PFSK-1 (cell line): ENCODE measurements around the gene MEN1.

Experiments used
- POLR2AphosphoS5 ChIP-seq: IDR thresholded peaks from 2 replicates; pipeline ENCODE4 v1.6.1; 2012; ENCODE audit warnings: low read depth, mild to moderate bottlenecking, control low read depth, low read length, moderate library complexity
- SIN3A ChIP-seq: IDR thresholded peaks from 2 replicates; pipeline ENCODE4 v1.6.1; 2012; ENCODE audit warnings: mild to moderate bottlenecking, low read length, moderate library complexity, borderline replicate concordance; ENCODE audit not compliant: insufficient read depth
- TF ChIP-seq, protein P1 (sequence below), 2 experiments: IDR thresholded peaks; 2 replicates each; pipeline versions ENCODE4 v1.6.1 to v1.8.0; 2011 to 2012; ENCODE audit warnings: low read depth in 2 of 2, low read length in 2 of 2, control low read depth in 1 of 2, inconsistent platforms in 1 of 2, mild to moderate bottlenecking in 1 of 2, moderate library complexity in 1 of 2; ENCODE audit not compliant: insufficient read depth in 1 of 2

DNA sequence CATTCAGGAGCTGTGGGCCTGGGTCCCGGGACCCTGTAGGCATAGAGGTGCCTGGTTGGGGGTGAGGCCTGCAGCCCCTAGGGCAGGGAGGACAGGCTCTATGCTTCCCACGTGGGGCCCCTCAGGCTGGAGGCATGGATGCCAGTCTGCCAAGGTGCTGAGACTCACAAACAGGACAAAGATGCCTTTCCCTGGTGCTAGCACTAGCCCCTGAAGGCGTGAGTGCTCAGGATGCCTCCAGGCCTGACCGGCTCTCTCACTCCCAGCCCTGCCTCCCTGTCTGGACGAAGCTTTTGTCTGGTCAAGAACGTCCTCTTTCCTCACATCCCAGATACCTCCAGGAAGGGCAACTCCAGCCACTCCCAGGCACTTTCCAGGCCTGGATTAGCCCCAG is 32.0 kb upstream of the MEN1 start:
- TF ChIP-seq POLR2AphosphoS5 (no peak), SIN3A (no peak)
- TF ChIP-seq, protein P1, sequence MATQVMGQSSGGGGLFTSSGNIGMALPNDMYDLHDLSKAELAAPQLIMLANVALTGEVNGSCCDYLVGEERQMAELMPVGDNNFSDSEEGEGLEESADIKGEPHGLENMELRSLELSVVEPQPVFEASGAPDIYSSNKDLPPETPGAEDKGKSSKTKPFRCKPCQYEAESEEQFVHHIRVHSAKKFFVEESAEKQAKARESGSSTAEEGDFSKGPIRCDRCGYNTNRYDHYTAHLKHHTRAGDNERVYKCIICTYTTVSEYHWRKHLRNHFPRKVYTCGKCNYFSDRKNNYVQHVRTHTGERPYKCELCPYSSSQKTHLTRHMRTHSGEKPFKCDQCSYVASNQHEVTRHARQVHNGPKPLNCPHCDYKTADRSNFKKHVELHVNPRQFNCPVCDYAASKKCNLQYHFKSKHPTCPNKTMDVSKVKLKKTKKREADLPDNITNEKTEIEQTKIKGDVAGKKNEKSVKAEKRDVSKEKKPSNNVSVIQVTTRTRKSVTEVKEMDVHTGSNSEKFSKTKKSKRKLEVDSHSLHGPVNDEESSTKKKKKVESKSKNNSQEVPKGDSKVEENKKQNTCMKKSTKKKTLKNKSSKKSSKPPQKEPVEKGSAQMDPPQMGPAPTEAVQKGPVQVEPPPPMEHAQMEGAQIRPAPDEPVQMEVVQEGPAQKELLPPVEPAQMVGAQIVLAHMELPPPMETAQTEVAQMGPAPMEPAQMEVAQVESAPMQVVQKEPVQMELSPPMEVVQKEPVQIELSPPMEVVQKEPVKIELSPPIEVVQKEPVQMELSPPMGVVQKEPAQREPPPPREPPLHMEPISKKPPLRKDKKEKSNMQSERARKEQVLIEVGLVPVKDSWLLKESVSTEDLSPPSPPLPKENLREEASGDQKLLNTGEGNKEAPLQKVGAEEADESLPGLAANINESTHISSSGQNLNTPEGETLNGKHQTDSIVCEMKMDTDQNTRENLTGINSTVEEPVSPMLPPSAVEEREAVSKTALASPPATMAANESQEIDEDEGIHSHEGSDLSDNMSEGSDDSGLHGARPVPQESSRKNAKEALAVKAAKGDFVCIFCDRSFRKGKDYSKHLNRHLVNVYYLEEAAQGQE (IDR thresholded peaks at IDR 0.05; ENCODE audit: insufficient read depth in 1 of 2, low read depth in 2 of 2, low read length in 2 of 2), result no peak
